Liver (tissue), 3 donors: ENCODE measurements around the gene SBNO1.
"Not testable (repeated sequence)": the region's sequence is repeated elsewhere in the genome, so short reads cannot be mapped to it uniquely, and the experiment has no call there.

Source experiments
- TAF1 ChIP-seq: conservative IDR thresholded peaks from 2 replicates; pipeline ENCODE4 v1.6.1; 2016; ENCODE audit warnings: antibody characterized with exemption, mild to moderate bottlenecking
- YY1 ChIP-seq: IDR thresholded peaks from 2 replicates; pipeline ENCODE4 v1.6.1; 2016; ENCODE audit warnings: antibody characterized with exemption, mild to moderate bottlenecking
- TF ChIP-seq, protein P1 (sequence below): fragments of 150-350 bp; IDR thresholded peaks from 2 replicates; pipeline ENCODE4 v1.5.1; 2017; ENCODE audit warnings: improper control_type of control experiment, low read depth, low read length; ENCODE audit not compliant: missing input control
- TF ChIP-seq, protein P2 (sequence below): IDR thresholded peaks from 2 replicates; pipeline ENCODE4 v1.6.1; 2016; ENCODE audit warnings: antibody characterized with exemption, mild to moderate bottlenecking
- donor health status: healthy.
- donor health status: healthy.

DNA sequence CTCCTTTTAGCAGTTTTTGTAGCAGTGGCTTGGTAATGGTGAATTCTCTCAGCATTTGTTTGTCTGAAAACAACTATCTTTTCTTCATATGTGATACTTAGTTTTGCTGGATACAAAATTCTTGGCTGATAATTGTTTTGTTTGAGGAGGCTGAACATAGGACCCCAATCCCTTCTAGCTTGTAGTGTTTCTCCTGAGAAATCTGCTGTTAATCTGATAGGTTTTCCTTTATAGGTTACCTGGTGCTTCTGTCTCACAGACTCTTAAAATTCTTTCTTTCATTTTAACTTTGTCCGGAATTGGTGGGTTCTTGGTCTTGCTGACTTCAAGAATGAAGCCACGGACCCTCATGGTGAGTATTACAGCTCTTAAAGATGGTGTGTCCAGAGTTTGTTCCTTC is 116.5 kb downstream of the SBNO1 start:
- TF ChIP-seq, protein P1, sequence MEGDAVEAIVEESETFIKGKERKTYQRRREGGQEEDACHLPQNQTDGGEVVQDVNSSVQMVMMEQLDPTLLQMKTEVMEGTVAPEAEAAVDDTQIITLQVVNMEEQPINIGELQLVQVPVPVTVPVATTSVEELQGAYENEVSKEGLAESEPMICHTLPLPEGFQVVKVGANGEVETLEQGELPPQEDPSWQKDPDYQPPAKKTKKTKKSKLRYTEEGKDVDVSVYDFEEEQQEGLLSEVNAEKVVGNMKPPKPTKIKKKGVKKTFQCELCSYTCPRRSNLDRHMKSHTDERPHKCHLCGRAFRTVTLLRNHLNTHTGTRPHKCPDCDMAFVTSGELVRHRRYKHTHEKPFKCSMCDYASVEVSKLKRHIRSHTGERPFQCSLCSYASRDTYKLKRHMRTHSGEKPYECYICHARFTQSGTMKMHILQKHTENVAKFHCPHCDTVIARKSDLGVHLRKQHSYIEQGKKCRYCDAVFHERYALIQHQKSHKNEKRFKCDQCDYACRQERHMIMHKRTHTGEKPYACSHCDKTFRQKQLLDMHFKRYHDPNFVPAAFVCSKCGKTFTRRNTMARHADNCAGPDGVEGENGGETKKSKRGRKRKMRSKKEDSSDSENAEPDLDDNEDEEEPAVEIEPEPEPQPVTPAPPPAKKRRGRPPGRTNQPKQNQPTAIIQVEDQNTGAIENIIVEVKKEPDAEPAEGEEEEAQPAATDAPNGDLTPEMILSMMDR = not testable (repeated sequence)
- TF ChIP-seq, protein P2, sequence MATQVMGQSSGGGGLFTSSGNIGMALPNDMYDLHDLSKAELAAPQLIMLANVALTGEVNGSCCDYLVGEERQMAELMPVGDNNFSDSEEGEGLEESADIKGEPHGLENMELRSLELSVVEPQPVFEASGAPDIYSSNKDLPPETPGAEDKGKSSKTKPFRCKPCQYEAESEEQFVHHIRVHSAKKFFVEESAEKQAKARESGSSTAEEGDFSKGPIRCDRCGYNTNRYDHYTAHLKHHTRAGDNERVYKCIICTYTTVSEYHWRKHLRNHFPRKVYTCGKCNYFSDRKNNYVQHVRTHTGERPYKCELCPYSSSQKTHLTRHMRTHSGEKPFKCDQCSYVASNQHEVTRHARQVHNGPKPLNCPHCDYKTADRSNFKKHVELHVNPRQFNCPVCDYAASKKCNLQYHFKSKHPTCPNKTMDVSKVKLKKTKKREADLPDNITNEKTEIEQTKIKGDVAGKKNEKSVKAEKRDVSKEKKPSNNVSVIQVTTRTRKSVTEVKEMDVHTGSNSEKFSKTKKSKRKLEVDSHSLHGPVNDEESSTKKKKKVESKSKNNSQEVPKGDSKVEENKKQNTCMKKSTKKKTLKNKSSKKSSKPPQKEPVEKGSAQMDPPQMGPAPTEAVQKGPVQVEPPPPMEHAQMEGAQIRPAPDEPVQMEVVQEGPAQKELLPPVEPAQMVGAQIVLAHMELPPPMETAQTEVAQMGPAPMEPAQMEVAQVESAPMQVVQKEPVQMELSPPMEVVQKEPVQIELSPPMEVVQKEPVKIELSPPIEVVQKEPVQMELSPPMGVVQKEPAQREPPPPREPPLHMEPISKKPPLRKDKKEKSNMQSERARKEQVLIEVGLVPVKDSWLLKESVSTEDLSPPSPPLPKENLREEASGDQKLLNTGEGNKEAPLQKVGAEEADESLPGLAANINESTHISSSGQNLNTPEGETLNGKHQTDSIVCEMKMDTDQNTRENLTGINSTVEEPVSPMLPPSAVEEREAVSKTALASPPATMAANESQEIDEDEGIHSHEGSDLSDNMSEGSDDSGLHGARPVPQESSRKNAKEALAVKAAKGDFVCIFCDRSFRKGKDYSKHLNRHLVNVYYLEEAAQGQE = not testable (repeated sequence)
- not testable (repeated sequence) for TF ChIP-seq YY1, TAF1
